SK-N-SH (cell line): ENCODE data around the gene TMEM63B.
"Not testable (repeated sequence)": the region's sequence is repeated elsewhere in the genome, so short reads cannot be mapped to it uniquely, and the experiment has no call there.

Experiments used
- MAX ChIP-seq: IDR thresholded peaks from 2 replicates; pipeline ENCODE4 v1.4.0; 2012; ENCODE audit warnings: low read depth
- PBX3 ChIP-seq: IDR thresholded peaks from 2 replicates; pipeline ENCODE4; 2012
- POLR2AphosphoS5 ChIP-seq: IDR thresholded peaks from 2 replicates; pipeline ENCODE4 v1.6.1; 2012; ENCODE audit warnings: low read depth, low read length
- TEAD4 ChIP-seq: IDR thresholded peaks from 2 replicates; pipeline ENCODE4 v1.4.0; 2012; ENCODE audit warnings: mild to moderate bottlenecking, borderline replicate concordance; ENCODE audit not compliant: insufficient read depth
- TF ChIP-seq, protein P1 (sequence below): fragments of 200-600 bp; sonication (generic); IDR thresholded peaks from 2 replicates; pipeline ENCODE4 v1.6.1; 2017; ENCODE audit warnings: antibody characterized with exemption, mild to moderate bottlenecking, moderate library complexity
- TF ChIP-seq, protein P2 (sequence below): IDR thresholded peaks from 2 replicates; pipeline ENCODE4 v1.6.1; 2012; ENCODE audit warnings: mild to moderate bottlenecking, low read depth, low read length, moderate library complexity

DNA sequence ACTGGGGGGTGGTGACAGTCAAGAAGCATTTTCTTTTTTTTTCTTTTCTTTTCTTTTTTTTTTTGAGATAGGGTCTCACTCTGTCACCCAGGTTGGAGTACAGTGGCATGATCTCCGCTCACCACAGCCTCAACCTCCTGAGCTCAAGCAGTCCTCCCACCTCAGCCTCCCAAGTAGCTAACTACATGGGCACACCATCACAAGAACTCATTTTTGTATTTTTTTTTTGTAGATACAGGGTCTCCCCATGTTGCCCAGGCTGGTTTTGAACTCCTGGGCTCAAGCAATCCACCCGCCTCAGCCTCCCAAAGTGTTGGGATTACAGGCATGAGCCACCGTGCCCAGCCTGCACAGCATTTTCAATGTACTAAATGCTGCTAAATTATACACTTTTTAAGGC, 36.0 kb upstream of the TMEM63B start:
- TF ChIP-seq, protein P1, sequence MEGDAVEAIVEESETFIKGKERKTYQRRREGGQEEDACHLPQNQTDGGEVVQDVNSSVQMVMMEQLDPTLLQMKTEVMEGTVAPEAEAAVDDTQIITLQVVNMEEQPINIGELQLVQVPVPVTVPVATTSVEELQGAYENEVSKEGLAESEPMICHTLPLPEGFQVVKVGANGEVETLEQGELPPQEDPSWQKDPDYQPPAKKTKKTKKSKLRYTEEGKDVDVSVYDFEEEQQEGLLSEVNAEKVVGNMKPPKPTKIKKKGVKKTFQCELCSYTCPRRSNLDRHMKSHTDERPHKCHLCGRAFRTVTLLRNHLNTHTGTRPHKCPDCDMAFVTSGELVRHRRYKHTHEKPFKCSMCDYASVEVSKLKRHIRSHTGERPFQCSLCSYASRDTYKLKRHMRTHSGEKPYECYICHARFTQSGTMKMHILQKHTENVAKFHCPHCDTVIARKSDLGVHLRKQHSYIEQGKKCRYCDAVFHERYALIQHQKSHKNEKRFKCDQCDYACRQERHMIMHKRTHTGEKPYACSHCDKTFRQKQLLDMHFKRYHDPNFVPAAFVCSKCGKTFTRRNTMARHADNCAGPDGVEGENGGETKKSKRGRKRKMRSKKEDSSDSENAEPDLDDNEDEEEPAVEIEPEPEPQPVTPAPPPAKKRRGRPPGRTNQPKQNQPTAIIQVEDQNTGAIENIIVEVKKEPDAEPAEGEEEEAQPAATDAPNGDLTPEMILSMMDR: not testable (repeated sequence)
- not testable (repeated sequence) for TF ChIP-seq POLR2AphosphoS5, PBX3, MAX, TEAD4
- TF ChIP-seq, protein P2, sequence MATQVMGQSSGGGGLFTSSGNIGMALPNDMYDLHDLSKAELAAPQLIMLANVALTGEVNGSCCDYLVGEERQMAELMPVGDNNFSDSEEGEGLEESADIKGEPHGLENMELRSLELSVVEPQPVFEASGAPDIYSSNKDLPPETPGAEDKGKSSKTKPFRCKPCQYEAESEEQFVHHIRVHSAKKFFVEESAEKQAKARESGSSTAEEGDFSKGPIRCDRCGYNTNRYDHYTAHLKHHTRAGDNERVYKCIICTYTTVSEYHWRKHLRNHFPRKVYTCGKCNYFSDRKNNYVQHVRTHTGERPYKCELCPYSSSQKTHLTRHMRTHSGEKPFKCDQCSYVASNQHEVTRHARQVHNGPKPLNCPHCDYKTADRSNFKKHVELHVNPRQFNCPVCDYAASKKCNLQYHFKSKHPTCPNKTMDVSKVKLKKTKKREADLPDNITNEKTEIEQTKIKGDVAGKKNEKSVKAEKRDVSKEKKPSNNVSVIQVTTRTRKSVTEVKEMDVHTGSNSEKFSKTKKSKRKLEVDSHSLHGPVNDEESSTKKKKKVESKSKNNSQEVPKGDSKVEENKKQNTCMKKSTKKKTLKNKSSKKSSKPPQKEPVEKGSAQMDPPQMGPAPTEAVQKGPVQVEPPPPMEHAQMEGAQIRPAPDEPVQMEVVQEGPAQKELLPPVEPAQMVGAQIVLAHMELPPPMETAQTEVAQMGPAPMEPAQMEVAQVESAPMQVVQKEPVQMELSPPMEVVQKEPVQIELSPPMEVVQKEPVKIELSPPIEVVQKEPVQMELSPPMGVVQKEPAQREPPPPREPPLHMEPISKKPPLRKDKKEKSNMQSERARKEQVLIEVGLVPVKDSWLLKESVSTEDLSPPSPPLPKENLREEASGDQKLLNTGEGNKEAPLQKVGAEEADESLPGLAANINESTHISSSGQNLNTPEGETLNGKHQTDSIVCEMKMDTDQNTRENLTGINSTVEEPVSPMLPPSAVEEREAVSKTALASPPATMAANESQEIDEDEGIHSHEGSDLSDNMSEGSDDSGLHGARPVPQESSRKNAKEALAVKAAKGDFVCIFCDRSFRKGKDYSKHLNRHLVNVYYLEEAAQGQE: not testable (repeated sequence)
